PFSK-1 (cell line): ENCODE results near the gene MAML2.

Source experiments
- FOXP2 ChIP-seq: optimal IDR thresholded peaks from 2 replicates; pipeline ENCODE3; 2011; ENCODE audit warnings: borderline replicate concordance, control low read depth, inconsistent platforms; ENCODE audit not compliant: insufficient read depth; ENCODE audit errors: extremely low read length, extremely low read depth
- POLR2AphosphoS5 ChIP-seq: IDR thresholded peaks from 2 replicates; pipeline ENCODE4 v1.6.1; 2012; ENCODE audit warnings: low read depth, mild to moderate bottlenecking, control low read depth, low read length, moderate library complexity
- REST ChIP-seq, 2 experiments: IDR thresholded peaks; 2 replicates each; pipeline versions ENCODE4 v1.6.1 to v1.8.0; 2011 to 2012; ENCODE audit warnings: low read depth in 2 of 2, low read length in 2 of 2, control low read depth in 1 of 2, inconsistent platforms in 1 of 2, mild to moderate bottlenecking in 1 of 2, moderate library complexity in 1 of 2; ENCODE audit not compliant: insufficient read depth in 1 of 2
- SIN3A ChIP-seq: IDR thresholded peaks from 2 replicates; pipeline ENCODE4 v1.6.1; 2012; ENCODE audit warnings: mild to moderate bottlenecking, low read length, moderate library complexity, borderline replicate concordance; ENCODE audit not compliant: insufficient read depth
- TAF1 ChIP-seq: IDR thresholded peaks from 2 replicates; pipeline ENCODE4 v1.6.1; 2012; ENCODE audit warnings: low read length, control low read depth, borderline replicate concordance; ENCODE audit not compliant: insufficient read depth

Gene MAML2

GRCh38 chr11:95930948-95931347 is 412.0 kb downstream of the MAML2 start:
- TF ChIP-seq SIN3A (no peak), REST (IDR thresholded peaks at IDR 0.05; ENCODE audit: insufficient read depth in 1 of 2, low read depth in 2 of 2, low read length in 2 of 2) (no peak), FOXP2 (no peak), POLR2AphosphoS5 (no peak), TAF1 (no peak)

- TF ChIP-seq POLR2AphosphoS5 (no peak), SIN3A (no peak), TAF1 (no peak), FOXP2 (no peak), REST (IDR thresholded peaks at IDR 0.05; ENCODE audit: insufficient read depth in 1 of 2, low read depth in 2 of 2, low read length in 2 of 2) (no peak)
These were observed 416.3 kb downstream of the MAML2 start for GRCh38 chr11:95926726-95927125.
